ENCODE measurements around the gene TMEM45A. TPM values are rescaled to one million over a fixed set of nuclear protein-coding genes. Genes with fewer than 3 reads are reported as not detected.

TMEM45A gene
- total and polyA plus RNA-seq, 7 donors, result 1.4 to 23.9 (median 12.2) TPM

- Histone ChIP-seq H3K4me1 (no peaks in the 10 kb centered on the region), H3K27me3 (no peaks in the 10 kb centered on the region), H3K4me3 (no peak overlapping the region), H3K36me3 (no peaks in the 10 kb centered on the region), H3K27ac (no peak overlapping the region), H3K9me3 (no peaks in the 10 kb centered on the region)
- DNase-seq, result no peak
- WGBS, 2 donors, result 79 to 85% methylated on average over 4 of the region's 4 CpGs
- intact Hi-C loops (cut with DNase I), result no loop called here
- no peak for TF ChIP-seq POLR2A (IDR thresholded peaks at IDR 0.05)
- no peak for TF ChIP-seq CTCF (IDR thresholded peaks at IDR 0.05)
- no peak for TF ChIP-seq EP300 (IDR thresholded peaks at IDR 0.05)
- no peak for TF ChIP-seq POLR2AphosphoS5 (IDR thresholded peaks at IDR 0.05)
These were observed 69.9 kb downstream of the TMEM45A start for GRCh38 chr3:100562224-100562857.

GRCh38 chr3:100563228-100563627, 70.8 kb downstream of the TMEM45A start:
- Histone ChIP-seq H3K27me3 (no peaks in the 10 kb centered on the region), H3K4me3 (no peak overlapping the region), H3K27ac (no peak overlapping the region), H3K9me3 (no peaks in the 10 kb centered on the region), H3K36me3 (no peaks in the 10 kb centered on the region), H3K4me1 (no peaks in the 10 kb centered on the region)
- TF ChIP-seq CTCF (IDR thresholded peaks at IDR 0.05) (no peak), POLR2AphosphoS5 (IDR thresholded peaks at IDR 0.05) (no peak), EP300 (IDR thresholded peaks at IDR 0.05) (no peak)
- intact Hi-C loops (cut with DNase I), result no loop called here
- 82 to 91% methylated on average over 1 of the region's 1 CpG for WGBS, 2 donors
- DNase-seq, result no peak

- no peaks in the 10 kb centered on the region for H3K27me3 ChIP-seq
- no peak overlapping the region for H3K4me3 ChIP-seq
- no peaks in the 10 kb centered on the region for H3K4me1 ChIP-seq
- H3K9me3 ChIP-seq, result no peaks in the 10 kb centered on the region
- intact Hi-C loops (cut with DNase I), result no loop called here
- 89 to 96% methylated on average over 2 of the region's 2 CpGs for WGBS, 2 donors
- no peak for DNase-seq
- H3K36me3 ChIP-seq, result no peaks in the 10 kb centered on the region
- no peak overlapping the region for H3K27ac ChIP-seq
- TF ChIP-seq EP300 (IDR thresholded peaks at IDR 0.05), result no peak
- TF ChIP-seq CTCF (IDR thresholded peaks at IDR 0.05), result no peak
- no peak for TF ChIP-seq POLR2A (IDR thresholded peaks at IDR 0.05)
- TF ChIP-seq POLR2AphosphoS5 (IDR thresholded peaks at IDR 0.05), result no peak
These were observed 71.3 kb downstream of the TMEM45A start for GRCh38 chr3:100563652-100564211.

DNA sequence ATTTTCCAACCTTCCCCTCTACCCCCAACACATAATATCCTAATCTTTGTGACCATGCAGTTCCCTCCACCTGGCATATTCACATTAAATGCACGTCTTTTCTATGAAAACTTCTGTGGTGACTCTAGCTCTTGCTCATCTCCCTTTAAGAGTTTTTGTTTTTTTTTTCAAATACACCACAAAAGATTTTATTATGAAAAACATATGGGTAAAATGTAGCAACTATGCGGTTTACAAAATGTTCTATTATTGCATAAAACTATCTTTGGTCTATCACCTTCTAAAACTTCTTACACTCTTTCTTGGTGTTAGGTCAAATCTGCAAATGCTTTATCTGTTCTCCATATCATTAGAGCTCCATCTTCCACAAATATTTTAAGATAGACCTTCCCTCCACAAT, 78.4 kb downstream of the TMEM45A start:
- intact Hi-C loops (cut with DNase I), result no loop called here

More for the DNA sequence above, 78.4 kb downstream of the TMEM45A start:
- H3K4me1 ChIP-seq, result no peaks in the 10 kb centered on the region
- peaks cover 0 to 18% (median 0%) of the 10 kb centered on the region in 4 donors for H3K36me3 ChIP-seq
- H3K4me3 ChIP-seq, result no peak overlapping the region
- no peak for TF ChIP-seq POLR2AphosphoS5 (IDR thresholded peaks at IDR 0.05)
- TF ChIP-seq EP300 (IDR thresholded peaks at IDR 0.05), result no peak
- no peak for TF ChIP-seq CTCF (IDR thresholded peaks at IDR 0.05)
- no peak for TF ChIP-seq POLR2A (IDR thresholded peaks at IDR 0.05)
- DNase-seq, result no peak
- H3K27me3 ChIP-seq, result no peaks in the 10 kb centered on the region
- 91 to 94% methylated on average over 2 of the region's 2 CpGs for WGBS, 2 donors
- H3K9me3 ChIP-seq, result no peaks in the 10 kb centered on the region
- no peak overlapping the region for H3K27ac ChIP-seq
